AG09309 (cell line): ENCODE data around the gene B9D2.

ENCODE experiments used
- DNase-seq: peaks from one replicate; pipeline ENCODE4 v3.0.0-alpha.2; 2010; ENCODE audit warnings: low read depth
- H3K4me3 ChIP-seq: 2 replicates; pipeline ENCODE4 v1.5.1; 2011; ENCODE audit warnings: mild to moderate bottlenecking, low read depth, low read length, moderate library complexity; ENCODE audit not compliant: control insufficient read depth
- TF ChIP-seq, protein P1 (sequence below): IDR thresholded peaks from 2 replicates; pipeline ENCODE4 v1.5.1; 2011; ENCODE audit warnings: mild to moderate bottlenecking, low read depth, low read length, inconsistent platforms; ENCODE audit not compliant: insufficient read depth, control insufficient read depth; ENCODE audit errors: missing control alignments

B9D2 gene

DNA sequence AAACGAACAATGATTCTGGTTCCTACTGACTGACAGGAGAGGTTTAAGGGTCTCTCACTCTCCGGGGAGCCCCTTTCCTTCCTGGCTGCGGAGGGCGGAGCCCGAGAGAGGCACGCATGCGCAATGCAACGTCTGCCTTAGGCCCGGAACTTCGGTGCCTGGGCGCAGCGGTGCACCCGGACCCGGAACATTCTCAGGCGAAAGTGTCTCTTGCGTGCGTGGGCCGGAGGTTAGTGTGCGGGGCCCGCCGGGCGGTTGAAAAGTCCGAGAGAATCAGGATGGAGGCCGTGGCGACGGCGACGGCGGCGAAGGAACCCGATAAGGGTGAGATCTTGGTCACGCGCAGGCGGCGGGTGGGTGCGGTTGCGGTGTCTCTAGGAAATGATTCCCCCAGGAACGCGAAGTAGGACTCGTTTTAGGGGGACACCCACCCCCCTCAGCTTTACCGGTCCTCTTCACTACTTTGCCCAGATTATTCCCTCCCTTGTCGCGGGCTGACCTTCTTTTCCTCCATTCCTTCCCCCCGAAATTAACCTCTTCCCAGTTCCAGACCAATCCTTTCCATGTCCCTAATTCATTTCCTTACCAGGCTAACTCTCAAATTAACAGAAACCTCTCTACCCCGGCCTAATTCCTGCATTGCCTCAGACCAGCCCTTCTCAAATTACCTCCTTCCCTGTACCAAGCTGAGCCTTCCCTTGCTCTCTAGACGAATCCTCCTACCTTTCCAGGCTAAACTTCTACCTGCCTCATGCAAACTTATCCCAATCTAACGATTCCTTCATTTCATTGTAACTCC is 53.7 kb downstream of the B9D2 start, which contains the start of gene CCDC97:
Gene CCDC97, plus strand, starts transcription at position 140 of the 799 bp plus-strand sequence. Its CDS starts 139 bp downstream, at position 279.
- TF ChIP-seq, protein P1, sequence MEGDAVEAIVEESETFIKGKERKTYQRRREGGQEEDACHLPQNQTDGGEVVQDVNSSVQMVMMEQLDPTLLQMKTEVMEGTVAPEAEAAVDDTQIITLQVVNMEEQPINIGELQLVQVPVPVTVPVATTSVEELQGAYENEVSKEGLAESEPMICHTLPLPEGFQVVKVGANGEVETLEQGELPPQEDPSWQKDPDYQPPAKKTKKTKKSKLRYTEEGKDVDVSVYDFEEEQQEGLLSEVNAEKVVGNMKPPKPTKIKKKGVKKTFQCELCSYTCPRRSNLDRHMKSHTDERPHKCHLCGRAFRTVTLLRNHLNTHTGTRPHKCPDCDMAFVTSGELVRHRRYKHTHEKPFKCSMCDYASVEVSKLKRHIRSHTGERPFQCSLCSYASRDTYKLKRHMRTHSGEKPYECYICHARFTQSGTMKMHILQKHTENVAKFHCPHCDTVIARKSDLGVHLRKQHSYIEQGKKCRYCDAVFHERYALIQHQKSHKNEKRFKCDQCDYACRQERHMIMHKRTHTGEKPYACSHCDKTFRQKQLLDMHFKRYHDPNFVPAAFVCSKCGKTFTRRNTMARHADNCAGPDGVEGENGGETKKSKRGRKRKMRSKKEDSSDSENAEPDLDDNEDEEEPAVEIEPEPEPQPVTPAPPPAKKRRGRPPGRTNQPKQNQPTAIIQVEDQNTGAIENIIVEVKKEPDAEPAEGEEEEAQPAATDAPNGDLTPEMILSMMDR = no peak
- H3K4me3 ChIP-seq = peak within 1 kb of the TSS; percentile 85
- no peak for DNase-seq

GRCh38 chr19:41309180-41310032 is 54.5 kb downstream of the B9D2 start:
- TF ChIP-seq, protein P1 = no peak
- peak overlapping the region; percentile 85 for H3K4me3 ChIP-seq
- no peak for DNase-seq

- H3K4me3 ChIP-seq = no peak overlapping the region; the same call in 1 of the 2 replicates
- TF ChIP-seq, protein P1 = peak; percentile 93
- DNase-seq = no peak
These were observed 55.3 kb downstream of the B9D2 start for GRCh38 chr19:41308450-41309179.

GRCh38 chr19:41307954-41308449 is 55.9 kb downstream of the B9D2 start:
- DNase-seq = no peak
- H3K4me3 ChIP-seq = no peak overlapping the region
- TF ChIP-seq, protein P1 = no peak

- TF ChIP-seq, protein P1 = no peak
- no peak overlapping the region for H3K4me3 ChIP-seq
- DNase-seq = no peak
These were observed 56.7 kb downstream of the B9D2 start for GRCh38 chr19:41307090-41307875.
